GM21825 (cell line): ENCODE data around the gene SMIM31.

ENCODE experiments used
- ATAC-seq: cut with Tn5 transposase; IDR thresholded peaks from one replicate; pipeline ENCODE4 v1.9.1; 2021; ENCODE audit warnings: mild to moderate bottlenecking, moderate library complexity; ENCODE audit not compliant: unreplicated experiment

Gene SMIM31

DNA sequence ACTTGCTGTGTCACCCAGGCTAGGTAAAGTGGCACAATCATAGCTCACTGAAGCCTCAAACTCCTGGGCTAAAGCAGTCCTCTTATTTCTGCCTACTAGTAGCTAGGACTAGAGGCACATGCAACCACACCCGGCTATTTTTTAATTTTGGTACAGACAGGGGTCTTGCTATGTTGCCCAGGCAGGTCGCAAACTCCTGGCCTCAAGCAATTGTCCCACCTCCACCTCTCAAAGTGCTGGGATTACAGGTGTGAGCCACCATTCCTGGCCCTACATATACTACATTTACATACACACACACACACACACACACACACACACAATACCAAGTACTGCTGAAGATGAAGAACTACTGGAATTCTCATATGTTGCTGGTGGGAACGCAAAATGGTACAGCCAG is 26.9 kb downstream of the SMIM31 start:
- no peak for ATAC-seq

DNA sequence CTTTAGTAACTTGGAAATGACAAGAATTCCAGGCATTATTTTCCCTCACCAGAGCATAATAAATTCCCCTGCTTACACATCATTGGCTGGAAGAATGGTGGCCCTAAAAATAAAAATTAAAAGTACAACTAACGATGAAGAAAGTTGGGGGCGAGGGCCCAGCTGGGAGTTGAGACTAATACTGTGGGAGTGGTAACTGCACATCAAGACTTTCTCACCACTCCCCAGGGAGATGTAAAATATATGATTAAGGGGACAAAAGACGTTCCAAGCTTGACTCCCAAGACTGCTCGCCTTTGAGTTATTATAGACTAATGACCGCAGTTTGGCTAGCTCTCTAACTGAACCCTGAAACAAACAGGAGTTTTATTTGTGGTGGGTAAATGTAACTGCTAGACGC is 30.0 kb downstream of the SMIM31 start:
- ATAC-seq: no peak

- ATAC-seq: no peak
Measured at GRCh38 chr4:164789047-164789446, 35.1 kb downstream of the SMIM31 start.

DNA sequence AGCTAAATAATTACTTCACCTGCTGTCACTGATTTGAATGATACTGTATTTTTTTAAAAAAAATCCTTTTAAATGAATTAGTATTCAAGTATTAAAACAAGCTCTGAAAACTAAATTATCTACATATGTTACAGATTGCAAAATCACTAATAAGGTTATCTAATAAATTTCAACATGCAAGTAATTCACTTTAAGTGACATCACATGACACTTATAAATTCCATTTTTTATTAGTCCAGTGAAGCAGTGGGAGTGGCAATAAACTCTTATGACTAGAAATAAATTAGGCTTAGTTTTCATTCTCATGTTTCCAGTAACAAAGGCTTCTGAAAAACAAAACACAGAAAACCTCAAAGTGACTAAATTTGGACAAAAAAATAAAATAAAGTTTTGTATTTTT is 36.3 kb downstream of the SMIM31 start:
- ATAC-seq: no peak

DNA sequence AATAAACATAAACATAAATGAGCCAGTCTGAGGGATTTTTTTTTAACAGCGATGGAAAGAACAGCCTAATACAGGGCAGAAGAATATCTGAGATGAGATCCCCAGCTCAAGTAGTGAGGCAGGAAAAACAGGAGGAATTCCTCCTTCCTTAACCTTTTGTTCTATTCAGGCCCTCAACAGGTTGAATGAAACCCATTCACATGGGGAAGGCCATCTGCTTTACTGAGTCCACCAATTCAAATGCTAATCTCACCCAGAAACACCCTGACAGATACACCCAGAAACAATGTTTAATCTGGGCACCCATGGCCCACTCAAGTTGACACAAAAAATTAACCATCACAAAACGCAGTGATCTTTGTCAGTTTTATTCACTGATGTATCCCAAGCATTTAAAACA is 45.5 kb downstream of the SMIM31 start:
- ATAC-seq: no peak

- ATAC-seq: no peak
Measured at GRCh38 chr4:164800786-164801185, 46.9 kb downstream of the SMIM31 start.

- no peak for ATAC-seq
Measured at GRCh38 chr4:164802301-164802901, 48.5 kb downstream of the SMIM31 start.

- ATAC-seq: no peak
Measured at GRCh38 chr4:164803702-164804101, 49.8 kb downstream of the SMIM31 start.

DNA sequence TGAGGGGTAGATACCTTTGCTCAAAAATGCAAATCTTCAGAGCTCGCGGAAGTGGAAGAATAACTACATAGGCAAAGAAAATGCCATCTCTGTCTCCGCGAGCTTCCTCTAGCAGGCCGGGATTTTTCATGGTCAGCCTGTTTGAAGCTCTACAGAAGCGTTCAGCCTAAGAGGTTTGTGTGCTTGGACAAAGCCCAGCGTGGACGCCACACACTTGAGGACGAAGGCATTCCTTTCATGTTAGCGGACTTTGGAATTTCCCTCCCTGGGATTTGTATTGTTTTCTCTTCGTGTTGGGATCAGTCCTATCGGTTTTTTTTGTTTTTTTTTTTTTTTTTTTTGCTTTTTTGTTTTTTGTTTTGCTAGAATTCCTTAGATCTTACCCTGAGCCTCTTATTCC is 53.7 kb downstream of the SMIM31 start:
- no peak for ATAC-seq

DNA sequence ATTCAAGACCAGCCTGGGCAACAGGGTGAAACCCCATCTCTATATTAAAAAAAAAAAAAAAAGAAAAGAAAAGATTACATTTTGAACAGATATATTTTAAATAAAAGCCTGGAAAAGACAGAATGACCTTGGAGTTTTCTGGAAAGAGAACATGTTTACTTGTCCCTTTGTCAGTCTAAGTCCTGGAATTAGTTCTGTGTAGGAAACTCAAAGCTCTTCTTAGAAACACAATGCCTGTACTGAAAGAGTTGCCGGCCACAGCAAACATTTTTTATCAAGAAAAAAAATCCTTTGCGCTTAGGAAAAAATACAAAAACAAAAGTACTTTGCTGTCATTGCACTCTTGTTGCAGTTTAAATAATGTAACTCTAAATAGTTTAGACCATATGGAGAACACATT is 59.6 kb downstream of the SMIM31 start:
- no peak for ATAC-seq

DNA sequence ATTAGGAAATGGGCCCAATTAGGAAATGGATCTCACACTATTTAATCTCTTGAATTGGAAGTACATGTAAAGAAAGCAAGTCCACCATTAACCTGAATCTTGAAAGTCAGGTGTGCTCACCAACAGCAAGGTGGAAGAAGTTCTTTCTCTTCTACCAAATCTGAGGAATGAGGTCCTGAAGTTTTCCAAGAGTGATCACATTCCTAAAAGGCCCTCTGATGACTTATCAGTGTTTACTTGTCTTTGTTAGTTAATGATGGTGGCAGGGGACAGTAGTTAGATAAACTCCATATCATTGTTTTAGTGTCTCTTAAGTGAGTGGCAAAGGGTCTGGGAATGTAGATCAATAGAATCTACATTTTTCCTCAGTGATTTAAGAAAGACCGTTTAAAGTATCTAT is 61.8 kb downstream of the SMIM31 start:
- ATAC-seq: no peak

DNA sequence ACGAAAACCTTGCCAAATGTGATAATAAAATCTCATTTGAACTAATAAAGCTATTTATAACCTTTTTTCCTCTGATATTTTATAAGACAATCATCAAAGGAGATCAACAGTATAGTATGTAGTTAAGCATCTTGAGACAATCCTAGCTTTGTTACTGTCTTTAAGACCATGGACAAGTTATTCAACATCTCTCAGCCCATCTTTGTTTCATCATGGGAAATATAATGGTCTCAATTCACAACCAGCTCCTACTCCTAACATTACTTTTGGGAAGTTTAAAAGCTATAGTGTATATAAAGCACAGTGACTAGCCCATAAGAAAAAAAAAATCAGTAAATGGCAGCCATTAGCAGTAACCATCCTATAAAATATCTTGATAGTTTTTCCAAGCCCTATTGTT is 65.4 kb downstream of the SMIM31 start:
- ATAC-seq: no peak

DNA sequence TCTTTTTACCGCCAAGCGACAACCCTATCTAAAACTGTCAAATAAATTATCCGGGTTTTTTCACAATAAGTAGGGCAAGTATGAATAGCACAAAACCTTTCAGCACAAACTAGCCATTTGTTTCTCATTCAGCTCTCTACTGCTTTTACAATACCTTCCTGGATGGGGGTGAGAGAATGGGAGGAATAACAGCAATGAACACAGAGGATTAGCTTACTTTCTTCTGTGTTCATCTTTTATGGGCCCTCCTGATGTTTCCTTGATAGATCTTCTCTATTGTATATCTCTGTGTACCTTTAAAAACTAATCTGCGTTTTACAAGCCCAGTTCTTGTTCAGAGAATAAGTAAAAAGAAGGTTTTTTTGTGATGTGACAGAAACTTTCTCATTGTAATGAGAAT is 67.8 kb downstream of the SMIM31 start:
- no peak for ATAC-seq

- no peak for ATAC-seq
Measured at GRCh38 chr4:164824581-164824980, 70.7 kb downstream of the SMIM31 start.

DNA sequence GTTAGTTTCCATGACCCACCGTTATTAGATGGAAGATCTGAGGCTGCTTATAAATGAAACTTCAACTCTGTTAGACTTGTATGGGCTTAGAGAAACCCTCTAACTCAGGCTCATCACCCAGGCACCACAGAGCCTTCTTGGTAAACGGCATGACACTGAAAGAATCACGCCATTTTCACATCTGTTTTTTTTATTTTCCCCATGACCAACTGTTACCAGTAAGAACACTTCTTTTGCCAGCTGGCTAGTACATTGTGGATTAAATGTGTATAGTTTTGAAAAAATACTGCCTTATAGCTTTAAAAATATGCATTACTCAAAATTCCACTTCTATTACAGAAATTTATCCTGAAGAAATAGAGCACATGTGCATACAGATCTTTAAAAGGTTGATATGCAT is 75.0 kb downstream of the SMIM31 start:
- no peak for ATAC-seq

- ATAC-seq: no peak
Measured at GRCh38 chr4:164846566-164846965, 92.6 kb downstream of the SMIM31 start.

DNA sequence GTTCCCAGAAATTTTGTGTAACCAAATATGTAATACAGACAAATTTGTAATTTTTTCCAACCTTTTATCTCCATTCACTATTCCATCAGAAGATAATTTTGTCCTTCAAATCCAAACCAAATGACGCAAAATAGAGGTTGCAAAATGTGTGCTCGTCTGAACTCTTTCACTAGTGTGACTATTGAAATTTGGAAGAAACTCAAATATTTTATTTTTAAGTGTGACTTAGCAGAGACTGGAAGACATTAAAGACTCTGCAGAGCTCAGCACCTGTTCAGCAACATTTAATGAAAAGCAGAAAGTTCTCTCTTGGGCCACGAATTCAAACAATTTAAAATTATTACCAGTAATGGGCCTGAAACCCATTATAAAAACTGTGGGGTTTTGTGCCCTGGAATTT is 93.1 kb downstream of the SMIM31 start:
- ATAC-seq: no peak

DNA sequence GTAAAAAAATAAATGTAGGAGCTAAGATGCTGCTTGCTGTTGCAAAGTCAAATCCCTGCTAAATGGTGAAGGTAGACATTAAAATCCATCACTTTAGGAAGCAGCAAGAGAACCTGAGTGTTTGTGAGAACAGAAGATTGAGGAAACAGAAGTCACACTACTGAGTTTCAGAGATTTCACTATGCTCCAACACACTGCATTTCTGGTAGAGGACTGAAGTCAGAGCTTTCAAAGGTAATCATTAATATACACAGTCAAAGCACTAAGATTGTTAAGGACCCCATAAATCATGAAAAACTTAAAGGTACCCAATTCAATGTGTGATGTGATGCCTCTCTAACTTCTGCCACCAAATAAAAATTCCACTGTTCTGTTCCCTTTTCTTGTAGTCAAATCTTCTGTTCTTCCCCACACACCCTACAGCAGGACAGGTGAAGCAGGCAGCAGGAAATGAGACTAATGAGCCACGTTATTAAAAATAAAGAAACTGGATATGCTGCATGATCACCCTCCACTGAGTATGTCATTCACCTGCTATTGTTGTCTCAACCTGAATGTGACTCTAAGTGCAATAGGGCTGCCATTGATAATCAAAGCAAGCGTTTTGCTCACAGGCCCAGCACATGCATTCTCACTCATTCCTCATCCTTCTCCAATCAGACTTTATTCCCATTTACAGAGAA is 94.2 kb downstream of the SMIM31 start:
- peak; percentile 88 for ATAC-seq
